ENCODE data around the gene GPN1.

Gene GPN1

DNA sequence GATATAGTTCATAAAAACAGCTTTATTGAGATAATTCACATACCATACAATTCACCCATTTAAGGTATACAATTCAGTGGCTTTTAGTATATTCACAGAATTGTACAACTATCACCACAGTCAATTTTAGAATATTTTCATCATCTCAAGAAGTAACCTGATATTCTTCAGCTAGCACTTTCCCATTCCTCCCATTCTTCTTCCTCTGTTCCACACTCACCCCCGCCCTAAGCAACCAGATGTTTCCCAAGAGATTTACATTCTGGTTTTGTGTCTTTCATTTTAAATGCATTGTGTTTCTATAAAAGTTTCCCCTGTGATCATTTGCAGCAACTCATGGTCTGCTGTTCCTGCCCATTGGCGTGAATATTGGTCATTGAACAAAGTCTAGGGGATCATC, 5.4 kb downstream of the GPN1 start:
- TF ChIP-seq, protein P1, sequence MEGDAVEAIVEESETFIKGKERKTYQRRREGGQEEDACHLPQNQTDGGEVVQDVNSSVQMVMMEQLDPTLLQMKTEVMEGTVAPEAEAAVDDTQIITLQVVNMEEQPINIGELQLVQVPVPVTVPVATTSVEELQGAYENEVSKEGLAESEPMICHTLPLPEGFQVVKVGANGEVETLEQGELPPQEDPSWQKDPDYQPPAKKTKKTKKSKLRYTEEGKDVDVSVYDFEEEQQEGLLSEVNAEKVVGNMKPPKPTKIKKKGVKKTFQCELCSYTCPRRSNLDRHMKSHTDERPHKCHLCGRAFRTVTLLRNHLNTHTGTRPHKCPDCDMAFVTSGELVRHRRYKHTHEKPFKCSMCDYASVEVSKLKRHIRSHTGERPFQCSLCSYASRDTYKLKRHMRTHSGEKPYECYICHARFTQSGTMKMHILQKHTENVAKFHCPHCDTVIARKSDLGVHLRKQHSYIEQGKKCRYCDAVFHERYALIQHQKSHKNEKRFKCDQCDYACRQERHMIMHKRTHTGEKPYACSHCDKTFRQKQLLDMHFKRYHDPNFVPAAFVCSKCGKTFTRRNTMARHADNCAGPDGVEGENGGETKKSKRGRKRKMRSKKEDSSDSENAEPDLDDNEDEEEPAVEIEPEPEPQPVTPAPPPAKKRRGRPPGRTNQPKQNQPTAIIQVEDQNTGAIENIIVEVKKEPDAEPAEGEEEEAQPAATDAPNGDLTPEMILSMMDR (IDR thresholded peaks at IDR 0.05; ENCODE audit: borderline replicate concordance, insufficient read depth, low read depth, low read length) = no peak
- H3K4me3 ChIP-seq (ENCODE audit: low read depth, low read length) = no peak overlapping the region

DNA sequence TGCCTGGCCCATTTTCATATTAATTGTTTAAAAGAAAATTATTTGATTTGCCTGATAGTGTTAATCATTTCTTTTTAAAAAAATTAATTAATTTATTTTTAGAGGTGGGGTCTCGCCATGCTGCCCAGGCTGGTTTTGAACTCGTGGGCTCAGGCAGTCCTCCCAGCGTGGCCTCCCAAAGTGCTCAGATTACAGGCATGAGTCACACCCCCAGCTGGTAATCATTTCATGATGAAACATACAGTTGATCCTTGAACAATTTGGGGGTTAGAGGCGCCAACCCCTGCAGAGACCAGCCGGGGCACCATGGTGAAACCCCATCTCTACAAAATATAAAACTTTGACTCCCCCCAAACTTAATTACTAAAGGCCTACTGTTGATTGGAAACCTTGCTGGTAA, 7.9 kb downstream of the GPN1 start:
- no peak overlapping the region for H3K4me3 ChIP-seq (ENCODE audit: low read depth, low read length)
- TF ChIP-seq, protein P1 (IDR thresholded peaks at IDR 0.05; ENCODE audit: borderline replicate concordance, insufficient read depth, low read depth, low read length) = no peak

DNA sequence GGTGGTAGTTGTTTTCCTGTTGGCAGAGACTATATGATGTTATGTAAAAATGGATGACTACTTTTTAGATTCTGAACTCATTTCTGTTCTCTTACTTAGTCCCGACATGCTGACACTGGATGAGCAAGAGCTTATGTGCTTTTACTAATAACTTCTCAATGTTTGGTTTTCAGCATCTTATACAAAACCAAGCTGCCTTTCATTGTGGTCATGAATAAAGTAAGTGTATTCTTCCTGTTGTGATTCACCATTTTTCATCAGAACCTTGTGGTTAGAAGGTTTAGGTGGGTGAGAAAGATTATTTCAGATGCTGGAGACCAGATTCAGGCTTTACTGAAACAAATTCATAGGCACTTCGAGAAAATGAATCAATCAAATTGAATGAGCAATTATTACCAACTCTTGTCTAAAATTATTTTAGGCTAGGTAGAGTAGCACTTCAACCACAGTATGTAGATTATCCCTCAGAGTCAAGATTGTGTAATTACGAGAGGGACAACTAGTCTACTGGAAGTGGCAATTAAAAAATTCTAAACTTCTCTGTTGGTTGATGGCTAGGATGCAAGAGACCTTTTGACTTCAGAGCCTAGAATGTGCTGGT, 9.3 kb downstream of the GPN1 start:
- TF ChIP-seq, protein P1 (IDR thresholded peaks at IDR 0.05; ENCODE audit: borderline replicate concordance, insufficient read depth, low read depth, low read length) = no peak

DNA sequence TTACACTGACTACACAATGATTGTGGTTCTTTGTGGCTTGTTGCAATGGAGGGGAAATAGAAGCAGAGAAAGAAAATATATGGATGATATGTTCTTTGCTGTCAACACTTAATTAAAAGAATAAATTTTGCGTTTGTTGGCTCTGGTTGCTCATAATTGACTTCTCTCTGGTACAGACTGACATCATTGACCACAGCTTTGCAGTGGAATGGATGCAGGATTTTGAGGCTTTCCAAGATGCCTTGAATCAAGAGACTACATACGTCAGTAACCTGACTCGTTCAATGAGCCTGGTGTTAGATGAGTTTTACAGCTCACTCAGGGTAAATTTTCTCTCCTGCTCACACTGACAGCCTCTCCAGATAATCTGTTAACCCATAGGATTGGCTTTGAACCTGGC, 9.9 kb downstream of the GPN1 start:
- H3K4me3 ChIP-seq (ENCODE audit: low read depth, low read length) = no peak overlapping the region
- TF ChIP-seq, protein P1 (IDR thresholded peaks at IDR 0.05; ENCODE audit: borderline replicate concordance, insufficient read depth, low read depth, low read length) = no peak

More for the DNA sequence above, 9.3 kb downstream of the GPN1 start:
- no peak overlapping the region for H3K4me3 ChIP-seq (ENCODE audit: low read depth, low read length)

DNA sequence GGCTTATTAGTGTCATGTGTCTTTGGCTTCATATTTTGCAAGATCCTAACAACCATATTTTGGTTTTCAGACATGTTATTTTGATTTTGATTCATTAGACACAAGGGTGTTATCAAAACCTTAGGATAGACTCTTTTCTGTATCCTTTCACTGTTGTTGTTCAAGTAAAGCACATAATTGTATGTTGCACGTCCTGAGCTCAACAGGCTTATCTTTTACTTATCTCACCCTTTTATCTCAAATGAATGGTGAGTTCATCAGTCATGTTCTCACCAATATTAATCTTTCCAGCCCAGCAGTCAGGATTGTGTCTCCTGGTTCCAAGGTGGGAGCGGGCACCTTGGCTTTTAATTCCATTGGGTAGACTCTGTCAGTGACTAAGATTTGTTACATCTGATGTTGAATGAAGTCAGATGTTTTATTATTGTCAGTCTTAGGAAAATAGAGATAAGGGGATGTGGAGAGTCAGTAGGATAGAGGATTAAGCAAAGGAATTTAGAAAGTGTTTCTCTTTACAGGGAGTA, 11.9 kb downstream of the GPN1 start:
- no peak overlapping the region for H3K4me3 ChIP-seq (ENCODE audit: low read depth, low read length)
- TF ChIP-seq, protein P1 (IDR thresholded peaks at IDR 0.05; ENCODE audit: borderline replicate concordance, insufficient read depth, low read depth, low read length) = no peak

DNA sequence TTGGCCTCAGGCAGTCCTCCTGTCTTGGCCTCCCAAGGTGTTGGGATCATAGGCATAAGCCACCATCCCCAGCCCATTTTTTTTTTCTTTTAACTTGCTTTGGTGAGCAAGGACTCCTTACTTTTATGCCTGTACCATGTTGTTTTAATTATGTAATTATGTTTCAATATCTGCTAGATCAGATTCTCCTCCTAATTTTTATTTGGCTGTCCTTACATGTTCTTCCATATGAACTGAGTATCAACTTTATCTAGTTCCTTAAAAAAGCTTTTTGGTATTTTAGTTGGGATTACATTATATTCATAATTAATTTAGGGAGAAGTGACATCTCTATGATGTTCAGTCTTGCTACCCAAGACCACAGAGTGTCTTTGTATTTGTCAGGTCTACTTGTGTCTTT, 16.3 kb downstream of the GPN1 start:
- TF ChIP-seq, protein P1 (IDR thresholded peaks at IDR 0.05; ENCODE audit: borderline replicate concordance, insufficient read depth, low read depth, low read length) = no peak

DNA sequence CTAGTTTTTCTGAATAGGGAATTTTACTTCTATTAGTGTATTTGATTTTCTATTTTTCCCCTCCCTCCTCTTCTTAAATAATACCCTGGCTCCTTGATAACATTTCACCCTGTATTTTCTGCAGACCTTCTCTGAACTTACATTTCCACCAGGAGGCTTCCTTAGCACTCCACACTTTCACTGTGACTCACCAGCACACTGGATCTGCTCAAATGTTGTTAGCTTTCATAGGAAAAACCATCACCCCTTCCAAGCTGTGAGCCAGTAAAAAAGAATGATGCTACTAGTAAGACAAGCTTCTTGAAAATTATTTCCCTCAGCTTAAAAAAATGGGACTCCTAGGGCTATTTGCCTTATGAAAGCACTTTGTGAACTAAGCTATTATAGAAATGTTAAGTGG, 18.4 kb downstream of the GPN1 start:
- TF ChIP-seq, protein P1 (IDR thresholded peaks at IDR 0.05; ENCODE audit: borderline replicate concordance, insufficient read depth, low read depth, low read length) = no peak

More for the DNA sequence above, 16.3 kb downstream of the GPN1 start:
- H3K4me3 ChIP-seq (ENCODE audit: low read depth, low read length) = no peak overlapping the region

More for the DNA sequence above, 18.4 kb downstream of the GPN1 start:
- H3K4me3 ChIP-seq (ENCODE audit: low read depth, low read length) = no peak overlapping the region
